Measurements from ENCODE around the gene RNF130.

RNF130 gene

DNA sequence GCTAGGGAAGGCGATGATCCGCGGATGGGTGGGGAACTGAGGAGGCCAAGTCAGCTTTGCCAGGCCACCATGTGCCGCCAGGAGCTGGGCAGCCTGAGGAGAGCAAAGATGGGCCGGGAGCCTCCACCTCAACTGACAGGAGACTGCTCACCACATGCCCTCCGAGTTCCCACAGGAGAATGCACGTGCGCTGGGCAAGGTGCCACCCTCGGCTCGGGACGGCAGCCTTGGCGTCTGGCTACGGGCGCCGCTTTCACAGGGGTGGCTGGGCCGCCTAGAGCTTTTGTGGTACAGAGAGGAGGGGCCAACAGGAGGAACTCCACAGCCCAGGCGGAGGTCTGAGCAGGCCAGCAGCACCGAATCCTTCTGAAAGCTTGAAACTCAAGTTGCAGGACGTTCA is 158.6 kb downstream of the RNF130 start:
- no peak for DNase-seq

DNA sequence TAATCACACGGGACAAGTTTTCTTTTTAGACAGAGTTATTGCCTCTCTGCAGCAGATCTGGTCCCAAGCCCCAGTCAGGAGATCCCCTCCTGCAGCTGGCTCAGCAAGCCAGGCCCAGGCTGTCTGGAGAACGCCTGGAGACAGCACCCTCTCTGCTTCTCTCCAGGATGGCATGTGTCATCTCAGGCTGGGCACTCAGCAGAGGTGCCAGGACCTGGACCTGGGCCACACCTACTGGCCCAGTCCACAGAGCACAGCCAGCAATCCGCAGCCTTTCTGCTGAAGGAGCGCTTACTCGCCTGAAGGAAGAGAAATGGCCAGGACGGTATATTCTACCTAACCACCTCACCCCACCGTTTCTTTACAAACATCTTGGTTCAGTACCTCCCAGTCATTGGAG is 159.2 kb downstream of the RNF130 start:
- no peak for DNase-seq

DNA sequence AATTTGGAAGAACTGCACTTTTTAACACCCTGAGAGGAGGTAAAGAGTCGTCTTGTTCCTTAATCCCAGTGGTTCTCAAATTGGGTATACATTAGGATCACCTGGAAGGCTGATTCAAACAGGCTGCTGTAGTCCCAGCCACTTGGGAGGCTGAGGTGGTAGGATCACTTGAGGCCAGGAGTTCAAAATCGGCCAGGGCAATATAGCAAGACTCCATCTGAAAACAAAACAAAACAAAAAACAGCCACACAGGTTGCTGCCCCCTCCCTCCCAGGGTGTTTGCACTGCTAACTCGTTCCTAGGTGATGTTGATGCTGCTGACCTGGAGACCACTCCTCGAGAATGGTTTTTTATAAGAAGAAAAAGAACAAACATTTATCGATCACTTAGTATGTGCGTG is 162.3 kb downstream of the RNF130 start:
- DNase-seq: no peak

DNA sequence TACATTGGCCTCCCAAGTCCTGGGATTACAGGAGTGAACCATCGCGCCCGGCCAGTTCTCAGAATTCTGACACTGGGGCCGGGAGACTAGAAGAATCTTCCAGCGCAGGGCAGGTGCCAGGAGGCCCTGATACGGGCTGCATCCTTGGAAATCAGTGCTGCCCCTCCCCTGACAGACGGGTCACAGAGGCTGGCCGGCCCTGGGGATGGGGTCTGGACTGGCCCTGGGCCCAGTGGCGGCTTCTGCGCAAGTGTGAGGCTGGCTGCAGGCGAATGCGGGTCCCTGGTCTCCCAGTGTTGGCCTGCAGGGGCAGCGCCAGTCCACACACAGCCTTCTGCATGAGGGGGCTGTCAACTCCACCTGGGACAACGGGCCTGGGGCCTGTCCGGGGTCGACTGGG is 163.0 kb downstream of the RNF130 start:
- DNase-seq: no peak

DNA sequence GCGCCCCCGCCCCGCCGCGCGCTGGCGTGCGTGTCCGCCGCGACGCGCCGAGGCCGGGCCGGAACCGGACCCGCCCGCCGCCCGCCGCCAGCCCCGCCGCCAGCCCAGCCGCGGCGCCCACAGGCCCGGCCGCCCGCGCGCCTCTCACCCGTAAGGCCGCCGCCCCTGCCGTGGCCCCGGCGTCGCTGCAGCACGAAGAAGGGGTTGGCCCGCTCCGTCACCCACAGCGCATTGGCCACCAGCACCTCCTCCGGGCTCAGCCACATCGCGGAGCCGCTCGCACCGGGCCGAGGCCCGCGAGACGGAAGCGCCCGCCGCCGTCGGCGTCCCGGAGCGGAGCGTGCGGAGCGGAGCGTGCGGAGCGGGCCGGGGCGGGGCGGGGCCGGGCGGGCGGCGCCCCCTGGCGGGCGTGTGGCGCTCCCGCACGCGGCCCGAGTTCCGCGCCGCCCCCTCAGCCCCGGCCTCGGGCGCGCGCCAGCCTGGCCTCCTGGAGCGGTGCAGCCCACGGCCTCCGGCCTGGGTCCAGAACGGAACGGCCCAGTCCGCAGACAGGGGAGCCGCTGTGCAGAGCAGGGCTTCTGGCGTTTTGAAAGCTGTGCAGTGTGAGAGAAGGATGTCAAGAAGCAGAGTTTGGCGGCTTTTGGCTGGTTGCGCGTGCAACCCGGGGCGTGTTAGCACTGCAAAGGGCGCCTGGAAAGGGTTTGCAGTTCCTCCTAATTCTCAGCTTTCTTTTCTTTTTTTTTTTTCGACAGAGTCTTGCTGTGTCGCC is 163.8 kb downstream of the RNF130 start, which contains the start of gene TBC1D9B:
TBC1D9B (minus strand) TSS at position 342 of the 769 bp plus-strand sequence; CDS start at position 266, 76 bp downstream.
- no peak for DNase-seq

DNA sequence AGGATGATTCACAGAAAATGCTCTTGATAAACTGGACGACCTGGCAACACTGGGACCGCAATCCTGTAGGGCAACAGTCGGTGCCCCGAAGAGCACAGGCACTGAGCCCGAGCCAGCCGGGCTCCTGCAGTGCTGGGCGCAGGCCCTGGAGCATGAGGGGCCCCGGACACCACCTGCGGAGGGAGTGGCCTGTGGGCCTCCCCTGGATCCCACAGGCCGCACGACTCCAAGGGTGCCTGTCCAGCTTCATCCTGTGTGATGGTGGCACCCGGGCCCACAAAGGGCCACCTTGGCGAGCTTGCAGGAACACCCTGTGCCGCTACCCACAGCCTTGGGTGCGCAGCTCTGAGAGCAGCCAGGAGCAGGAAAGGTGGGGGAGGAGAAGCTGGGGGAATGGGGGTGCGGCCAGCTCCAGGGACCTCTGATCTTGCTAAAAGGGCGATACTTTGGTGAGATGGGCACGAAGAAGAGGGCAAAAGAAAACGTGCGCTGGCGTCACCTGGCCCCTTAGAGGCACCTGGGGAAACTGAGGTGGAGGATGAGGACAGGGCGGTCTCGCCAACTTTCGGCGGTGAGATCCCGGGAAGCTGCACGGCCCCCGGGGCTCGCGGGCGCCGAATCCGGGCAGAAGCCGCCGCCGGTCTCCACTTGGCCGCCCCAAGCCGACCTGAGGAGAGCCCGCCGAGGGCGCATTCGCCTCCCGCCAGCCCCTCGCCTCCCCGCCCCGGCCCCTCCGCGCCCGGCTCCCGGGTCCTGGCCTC is 164.6 kb downstream of the RNF130 start:
- no peak for DNase-seq

DNA sequence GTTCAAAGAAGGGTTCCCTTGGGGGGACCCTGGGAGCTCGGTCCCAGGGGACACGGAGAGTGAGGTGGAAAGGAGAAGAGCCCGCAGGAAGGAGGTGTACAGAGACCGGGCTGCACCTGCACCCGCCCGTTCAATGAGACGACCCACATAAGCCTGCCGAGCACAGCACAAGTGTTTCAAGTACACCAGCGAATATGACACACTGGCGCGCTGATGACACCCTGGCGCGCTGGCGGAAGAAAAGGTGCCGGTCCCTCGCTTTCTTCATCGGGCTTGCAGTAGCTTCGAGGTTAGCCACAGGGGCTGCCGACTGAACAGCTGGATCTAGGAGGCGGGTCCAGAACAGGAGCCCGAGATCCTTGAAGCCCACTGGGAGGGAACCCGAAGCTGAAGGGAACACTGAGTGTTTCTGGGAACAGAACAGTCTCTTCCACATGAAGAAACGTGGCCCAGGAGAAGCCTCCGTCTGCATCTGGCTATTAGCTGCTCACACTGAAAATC is 165.2 kb downstream of the RNF130 start:
- DNase-seq: no peak

DNA sequence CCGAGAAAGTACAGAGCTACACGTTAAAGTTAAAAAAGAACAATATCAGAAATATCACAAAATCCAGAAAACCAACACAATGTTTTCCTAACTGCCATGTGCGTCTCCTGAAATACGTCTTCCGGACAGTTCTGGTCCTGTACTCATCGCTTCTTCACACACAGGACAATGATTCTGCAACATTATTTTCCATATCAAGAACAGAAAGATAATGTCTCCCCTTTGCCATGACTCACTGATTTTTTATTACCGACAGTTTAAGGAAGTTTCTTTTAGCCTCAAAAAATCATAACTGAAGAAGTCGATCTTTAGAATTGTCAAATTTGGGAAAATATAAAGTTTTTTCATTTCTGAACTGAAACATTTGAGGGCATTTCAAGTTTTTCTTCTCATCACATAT is 166.4 kb downstream of the RNF130 start:
- DNase-seq: no peak

Data from SIG-M5 (cell line).